GM12872 (cell line): ENCODE data around the gene ADD2.
A peak's percentile ranks its signal among the peaks of the same experiment; 100 is the strongest.

Experiments
- CTCF ChIP-seq: IDR thresholded peaks from 3 replicates; pipeline ENCODE4 v1.5.1; 2011; ENCODE audit warnings: low read depth, mild to moderate bottlenecking, low read length, moderate library complexity; ENCODE audit not compliant: insufficient read depth

The ADD2 gene

GRCh38 chr2:70793450-70793849, 25.4 kb upstream of the ADD2 start:
- no peak for TF ChIP-seq CTCF

- TF ChIP-seq CTCF: no peak
Observed at GRCh38 chr2:70790136-70790828, 22.3 kb upstream of the ADD2 start, which contains the start of gene FIGLA. TSS of gene FIGLA (minus strand) at chr2:70790643. CDS start at chr2:70790638, 5 bp downstream.

- TF ChIP-seq CTCF: peak; percentile 54
Observed at GRCh38 chr2:70789304-70790135, 21.5 kb upstream of the ADD2 start.

- peak; percentile 52 for TF ChIP-seq CTCF
Observed at GRCh38 chr2:70785137-70785911, 17.3 kb upstream of the ADD2 start.

GRCh38 chr2:70784320-70784719, 16.3 kb upstream of the ADD2 start:
- no peak for TF ChIP-seq CTCF

GRCh38 chr2:70779911-70780545, 12.0 kb upstream of the ADD2 start:
- no peak for TF ChIP-seq CTCF
